Peyer's patch (tissue), 4 donors: ENCODE measurements around the gene IL22RA2. TPM values are rescaled to one million over a fixed set of nuclear protein-coding genes. Genes with fewer than 3 reads are reported as not detected.
A peak's percentile ranks its signal among the peaks of the same experiment; 100 is the strongest.

Experiments
- DNase-seq, 3 donors: peaks; one replicate each; pipeline ENCODE4 v3.0.0-alpha.2; 2017 to 2019
- H3K27ac ChIP-seq, 4 donors: fragments of 200-600 bp; sonication (generic); one replicate each; pipeline ENCODE4 v1.5.1; 2016 to 2019
- H3K27me3 ChIP-seq, 2 donors: fragments of 200-600 bp; sonication (generic); one replicate each; pipeline ENCODE4 v1.5.1; 2019
- H3K36me3 ChIP-seq, 3 donors: fragments of 200-600 bp; sonication (generic); one replicate each; pipeline ENCODE4 v1.5.1; 2016 to 2019
- H3K4me1 ChIP-seq, 4 donors: fragments of 200-600 bp; sonication (generic); one replicate each; pipeline ENCODE4 v1.5.1; 2016 to 2019
- H3K4me3 ChIP-seq, 4 donors: fragments of 200-600 bp; sonication (generic); 1 replicate in 3 of 4; 2 replicates in 1 of 4; pipeline ENCODE4 v1.5.1; 2016 to 2019; ENCODE audit warnings: mild to moderate bottlenecking in 1 of 4
- H3K9me3 ChIP-seq, 4 donors: fragments of 200-600 bp; sonication (generic); one replicate each; pipeline ENCODE4 v1.5.1; 2016 to 2019; ENCODE audit warnings: mild to moderate bottlenecking in 1 of 4
- POLR2A ChIP-seq, 2 donors: fragments of 450-650 bp; IDR thresholded peaks; one replicate each; pipeline ENCODE4 v1.5.1; 2017; ENCODE audit warnings: antibody characterized with exemption in 2 of 2, mild to moderate bottlenecking in 2 of 2, moderate library complexity in 2 of 2
- total RNA-seq, 4 donors: library from RNA; depleted of rRNA; stranded (reverse); fragments of >200 nt; gene quantifications; one replicate each; pipeline ENCODE4 v1.1.0, GENCODE V29; 2016
- TF ChIP-seq, protein P1 (sequence below), 6 experiments: fragments of 450-650 bp in 4 of 6; fragments of 200-600 bp in 2 of 6; sonication (generic) in 1 of 6; IDR thresholded peaks; one replicate each; pipeline ENCODE4 v1.5.1; 2017 to 2019; ENCODE audit warnings: antibody characterized with exemption in 6 of 6, mild to moderate bottlenecking in 3 of 6, moderate library complexity in 1 of 6

Gene IL22RA2
- total RNA-seq, 4 donors from 2014 or later, result not detected

DNA sequence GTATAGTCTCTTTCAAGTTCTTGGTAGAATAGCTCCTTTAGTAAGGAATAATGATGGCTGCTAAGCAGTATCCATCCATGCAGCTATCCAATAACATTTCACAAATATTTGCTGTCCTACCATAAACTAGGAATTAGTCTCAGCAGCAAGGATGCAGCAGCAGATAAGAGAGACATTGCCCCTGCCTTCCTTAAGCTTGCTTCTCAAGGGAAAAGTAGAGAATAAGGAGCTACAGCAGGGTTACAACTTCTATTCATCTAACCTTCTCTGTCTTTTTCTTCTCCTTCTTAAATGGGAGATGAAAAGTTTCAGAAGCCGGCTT lies 2.4 kb downstream of the IL22RA2 start:
- TF ChIP-seq, protein P1, sequence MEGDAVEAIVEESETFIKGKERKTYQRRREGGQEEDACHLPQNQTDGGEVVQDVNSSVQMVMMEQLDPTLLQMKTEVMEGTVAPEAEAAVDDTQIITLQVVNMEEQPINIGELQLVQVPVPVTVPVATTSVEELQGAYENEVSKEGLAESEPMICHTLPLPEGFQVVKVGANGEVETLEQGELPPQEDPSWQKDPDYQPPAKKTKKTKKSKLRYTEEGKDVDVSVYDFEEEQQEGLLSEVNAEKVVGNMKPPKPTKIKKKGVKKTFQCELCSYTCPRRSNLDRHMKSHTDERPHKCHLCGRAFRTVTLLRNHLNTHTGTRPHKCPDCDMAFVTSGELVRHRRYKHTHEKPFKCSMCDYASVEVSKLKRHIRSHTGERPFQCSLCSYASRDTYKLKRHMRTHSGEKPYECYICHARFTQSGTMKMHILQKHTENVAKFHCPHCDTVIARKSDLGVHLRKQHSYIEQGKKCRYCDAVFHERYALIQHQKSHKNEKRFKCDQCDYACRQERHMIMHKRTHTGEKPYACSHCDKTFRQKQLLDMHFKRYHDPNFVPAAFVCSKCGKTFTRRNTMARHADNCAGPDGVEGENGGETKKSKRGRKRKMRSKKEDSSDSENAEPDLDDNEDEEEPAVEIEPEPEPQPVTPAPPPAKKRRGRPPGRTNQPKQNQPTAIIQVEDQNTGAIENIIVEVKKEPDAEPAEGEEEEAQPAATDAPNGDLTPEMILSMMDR (IDR thresholded peaks at IDR 0.05), result no peak
- no peak for TF ChIP-seq POLR2A (IDR thresholded peaks at IDR 0.05)
- DNase-seq, result no peak

DNA sequence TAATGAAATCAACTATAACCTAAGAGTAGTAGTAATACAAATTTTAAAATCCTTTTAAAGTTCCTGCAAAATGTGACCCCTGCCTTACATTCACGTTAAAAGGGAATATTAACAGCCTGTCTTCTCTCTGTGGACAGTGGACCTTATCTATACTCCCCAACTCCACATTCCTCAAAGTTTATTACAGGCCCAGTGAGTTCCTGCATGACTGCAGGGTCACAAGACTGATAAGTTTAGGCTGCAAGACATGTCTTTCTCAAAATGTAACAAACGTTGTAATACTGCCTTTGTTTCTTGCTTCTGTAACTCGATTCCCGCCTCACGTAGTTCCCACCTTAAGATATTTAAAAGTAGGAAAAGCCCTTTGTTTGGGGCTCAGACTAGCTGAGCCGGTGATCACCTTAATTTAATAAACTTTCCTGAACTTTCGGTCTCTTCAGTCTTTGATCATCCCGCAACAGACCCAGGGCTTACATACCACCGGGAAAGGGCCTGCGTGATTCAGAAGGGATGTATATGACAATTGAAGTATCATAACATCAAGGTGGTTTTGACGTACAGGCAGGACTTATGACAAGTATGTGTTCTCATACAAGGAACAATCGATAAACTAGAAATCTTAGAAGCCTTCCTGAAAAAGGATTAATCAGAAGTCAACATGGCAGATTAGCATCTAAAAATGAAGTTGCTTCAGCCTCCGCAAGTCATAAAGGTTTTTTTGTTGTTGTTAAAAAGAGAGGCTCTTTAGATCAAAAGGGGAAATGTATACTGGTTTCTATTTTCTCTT lies 3.0 kb downstream of the IL22RA2 start:
- H3K27me3 ChIP-seq, result no peaks in the 10 kb centered on the region
- TF ChIP-seq, protein P1 (IDR thresholded peaks at IDR 0.05), result no peak
- no peak for TF ChIP-seq POLR2A (IDR thresholded peaks at IDR 0.05)
- H3K9me3 ChIP-seq, result no peaks in the 10 kb centered on the region
- no peak for DNase-seq
- no peak overlapping the region for H3K4me3 ChIP-seq
- H3K27ac ChIP-seq, result no peak overlapping the region
- H3K4me1 ChIP-seq, result peaks cover 0 to 5% (median 2%) of the 10 kb centered on the region in 4 donors
- no peaks in the 10 kb centered on the region for H3K36me3 ChIP-seq

More for the DNA sequence above, 2.4 kb downstream of the IL22RA2 start:
- Histone ChIP-seq H3K36me3 (no peaks in the 10 kb centered on the region), H3K4me3 (no peak overlapping the region), H3K27me3 (no peaks in the 10 kb centered on the region), H3K27ac (no peak overlapping the region), H3K9me3 (no peaks in the 10 kb centered on the region), H3K4me1 (peaks cover 0 to 5% (median 0%) of the 10 kb centered on the region in 4 donors)

DNA sequence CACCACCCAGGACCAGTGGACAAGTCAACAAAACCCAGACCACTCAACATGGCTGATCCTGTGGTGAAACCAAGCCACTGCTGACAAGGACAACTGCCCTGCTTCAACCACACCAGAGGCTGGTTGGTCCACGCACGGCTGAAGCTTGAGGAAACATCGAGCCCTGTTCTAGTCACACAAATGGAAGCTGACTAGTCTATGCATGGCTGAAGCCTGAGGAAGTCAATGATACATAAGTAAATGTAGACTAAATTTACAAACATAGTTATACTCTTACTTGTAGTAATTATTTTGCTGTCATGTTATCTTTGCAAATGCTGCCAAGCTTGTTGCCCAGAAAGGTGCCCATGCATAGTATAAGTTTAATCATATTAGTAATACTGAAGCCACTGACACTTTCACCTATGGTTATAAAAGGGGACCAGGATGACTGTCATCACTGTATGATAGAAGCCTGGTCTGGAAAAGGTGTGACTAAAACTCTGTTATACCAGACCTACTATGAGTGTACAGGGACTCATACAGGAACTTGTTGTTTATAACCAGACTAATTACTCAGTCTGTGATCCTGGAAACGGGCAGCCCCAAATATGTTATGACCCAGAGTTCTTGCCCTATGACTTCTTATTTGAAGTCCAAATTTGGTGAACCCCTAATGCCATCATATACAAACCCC lies 5.6 kb downstream of the IL22RA2 start:
- Histone ChIP-seq H3K4me3 (no peak overlapping the region), H3K9me3 (peaks cover 0 to 5% (median 0%) of the 10 kb centered on the region in 4 donors), H3K4me1 (peaks cover 0 to 6% (median 2%) of the 10 kb centered on the region in 4 donors), H3K27me3 (no peaks in the 10 kb centered on the region), H3K36me3 (no peaks in the 10 kb centered on the region), H3K27ac (no peak overlapping the region)
- TF ChIP-seq, protein P1 (IDR thresholded peaks at IDR 0.05), result no peak
- TF ChIP-seq POLR2A (IDR thresholded peaks at IDR 0.05), result no peak
- DNase-seq, result no peak

DNA sequence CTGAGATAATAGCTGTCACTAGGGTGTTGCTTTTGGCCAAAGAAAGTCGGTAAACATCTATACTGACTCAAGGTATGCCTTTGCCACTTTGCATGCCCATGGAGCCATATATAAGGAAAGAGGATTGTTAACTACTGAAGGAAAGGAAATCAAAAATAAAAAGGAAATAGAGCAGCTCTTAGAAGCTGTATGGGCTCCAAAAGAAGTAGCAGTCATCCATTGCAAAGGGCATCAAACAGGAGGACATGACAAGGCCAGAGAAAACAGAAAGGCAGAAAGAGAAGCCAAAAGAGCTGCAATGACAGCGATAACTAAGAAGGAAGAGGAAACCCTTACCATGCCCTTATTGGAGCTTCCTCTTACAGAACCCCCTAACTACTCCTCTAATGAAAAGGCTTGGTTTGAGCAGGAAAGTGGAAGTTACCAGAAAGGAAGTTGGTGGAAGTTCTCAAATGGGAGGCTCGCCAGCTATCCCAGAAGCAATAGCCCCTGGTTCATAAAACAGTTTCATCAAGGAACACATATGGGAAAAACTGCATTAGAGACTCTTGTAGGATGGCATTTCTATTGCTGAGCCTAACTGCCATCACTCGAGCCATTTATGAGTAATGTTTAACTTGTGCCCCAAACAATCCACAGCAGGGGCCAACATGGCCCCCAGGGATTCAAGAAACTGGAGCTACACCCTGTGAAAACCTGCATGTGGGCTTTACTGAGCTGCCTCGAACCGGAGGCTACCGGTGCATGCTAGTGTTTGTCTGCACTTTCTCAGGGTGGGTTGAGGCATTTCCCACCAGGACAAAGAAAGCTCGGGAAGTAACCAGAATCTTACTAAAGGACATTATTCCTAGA lies 7.0 kb downstream of the IL22RA2 start:
- TF ChIP-seq POLR2A (IDR thresholded peaks at IDR 0.05), result no peak
- TF ChIP-seq, protein P1 (IDR thresholded peaks at IDR 0.05), result no peak
- no peak overlapping the region for H3K4me3 ChIP-seq
- no peaks in the 10 kb centered on the region for H3K36me3 ChIP-seq
- no peak overlapping the region for H3K27ac ChIP-seq
- peaks cover 0 to 5% (median 0%) of the 10 kb centered on the region in 4 donors for H3K9me3 ChIP-seq
- H3K4me1 ChIP-seq, result peaks cover 0 to 6% (median 1%) of the 10 kb centered on the region in 4 donors
- H3K27me3 ChIP-seq, result no peaks in the 10 kb centered on the region
- DNase-seq, result no peak

DNA sequence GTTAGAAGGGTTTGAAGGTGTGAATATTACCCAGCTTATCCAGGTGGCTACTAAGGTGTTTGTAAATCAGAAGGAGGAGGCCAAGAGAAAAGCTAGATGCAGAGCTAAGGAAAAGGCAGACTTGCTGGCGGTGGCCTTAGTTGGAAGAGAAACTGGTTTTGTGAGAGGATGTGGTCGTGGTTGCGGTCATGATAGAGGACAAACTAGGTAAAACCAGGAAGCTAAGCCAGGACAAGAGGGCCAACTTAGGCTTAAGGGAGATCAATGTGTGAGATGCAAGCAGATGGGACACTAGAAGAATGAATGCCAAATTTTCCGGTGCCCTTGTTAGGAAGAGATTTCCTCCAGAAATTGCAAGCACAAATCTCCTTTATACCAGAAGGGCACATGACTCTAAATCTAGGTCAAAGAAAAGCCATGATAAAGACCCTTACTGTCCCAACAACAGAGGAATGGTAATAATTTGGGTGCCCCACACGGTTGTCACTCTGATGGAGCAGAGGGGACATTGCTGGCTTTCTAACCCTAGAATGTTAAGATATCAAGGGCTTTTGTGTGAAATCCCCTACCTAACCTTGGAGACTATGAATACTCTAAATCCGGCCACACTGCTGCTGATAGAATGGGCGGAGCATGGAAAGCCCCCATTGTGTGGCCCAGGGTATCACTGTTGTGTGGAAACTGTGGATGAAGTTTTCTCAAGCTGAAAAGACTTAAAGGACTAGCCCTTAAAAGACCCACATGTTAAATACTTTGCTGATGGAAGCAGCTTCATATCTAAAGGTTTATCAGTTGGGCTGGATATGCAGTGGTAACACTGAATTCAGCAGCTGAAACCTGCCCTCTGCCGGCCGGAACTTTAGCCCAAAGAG lies 7.8 kb downstream of the IL22RA2 start:
- Histone ChIP-seq H3K36me3 (no peaks in the 10 kb centered on the region), H3K4me3 (no peak overlapping the region), H3K9me3 (peaks cover 0 to 5% (median 0%) of the 10 kb centered on the region in 4 donors), H3K27me3 (no peaks in the 10 kb centered on the region), H3K4me1 (peaks cover 0 to 6% (median 0%) of the 10 kb centered on the region in 4 donors), H3K27ac (no peak overlapping the region)
- no peak for TF ChIP-seq POLR2A (IDR thresholded peaks at IDR 0.05)
- TF ChIP-seq, protein P1 (IDR thresholded peaks at IDR 0.05), result peak; percentile 6 to 68 (median 54)
- peak; percentile 61 to 87 (median 71) for DNase-seq
